Measurements from ENCODE around the gene MRPL14.

MRPL14 gene

DNA sequence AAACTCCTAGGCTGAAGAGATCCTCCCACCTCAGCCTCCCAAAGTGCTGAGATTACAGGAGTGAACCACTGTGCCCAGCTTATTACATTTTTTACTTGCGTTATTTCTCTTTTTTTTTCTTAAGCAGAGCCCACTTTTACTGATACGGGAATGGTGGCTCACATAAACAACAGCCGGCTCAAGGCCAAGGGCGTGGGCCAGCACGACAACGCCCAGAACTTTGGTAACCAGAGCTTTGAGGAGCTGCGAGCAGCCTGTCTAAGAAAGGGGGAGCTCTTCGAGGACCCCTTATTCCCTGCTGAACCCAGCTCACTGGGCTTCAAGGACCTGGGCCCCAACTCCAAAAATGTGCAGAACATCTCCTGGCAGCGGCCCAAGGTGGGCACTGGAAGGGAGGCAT, 41.9 kb upstream of the MRPL14 start:
- no peak overlapping the region for H3K4me3 ChIP-seq (ENCODE audit: control insufficient read depth, low read depth, low read length)
- TF ChIP-seq, protein P1, sequence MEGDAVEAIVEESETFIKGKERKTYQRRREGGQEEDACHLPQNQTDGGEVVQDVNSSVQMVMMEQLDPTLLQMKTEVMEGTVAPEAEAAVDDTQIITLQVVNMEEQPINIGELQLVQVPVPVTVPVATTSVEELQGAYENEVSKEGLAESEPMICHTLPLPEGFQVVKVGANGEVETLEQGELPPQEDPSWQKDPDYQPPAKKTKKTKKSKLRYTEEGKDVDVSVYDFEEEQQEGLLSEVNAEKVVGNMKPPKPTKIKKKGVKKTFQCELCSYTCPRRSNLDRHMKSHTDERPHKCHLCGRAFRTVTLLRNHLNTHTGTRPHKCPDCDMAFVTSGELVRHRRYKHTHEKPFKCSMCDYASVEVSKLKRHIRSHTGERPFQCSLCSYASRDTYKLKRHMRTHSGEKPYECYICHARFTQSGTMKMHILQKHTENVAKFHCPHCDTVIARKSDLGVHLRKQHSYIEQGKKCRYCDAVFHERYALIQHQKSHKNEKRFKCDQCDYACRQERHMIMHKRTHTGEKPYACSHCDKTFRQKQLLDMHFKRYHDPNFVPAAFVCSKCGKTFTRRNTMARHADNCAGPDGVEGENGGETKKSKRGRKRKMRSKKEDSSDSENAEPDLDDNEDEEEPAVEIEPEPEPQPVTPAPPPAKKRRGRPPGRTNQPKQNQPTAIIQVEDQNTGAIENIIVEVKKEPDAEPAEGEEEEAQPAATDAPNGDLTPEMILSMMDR (conservative IDR thresholded peaks at IDR 0.05; ENCODE audit: control insufficient read depth, insufficient read depth, low read depth, low read length): no peak
- DNase-seq (ENCODE audit: low read depth): peak; percentile 17

DNA sequence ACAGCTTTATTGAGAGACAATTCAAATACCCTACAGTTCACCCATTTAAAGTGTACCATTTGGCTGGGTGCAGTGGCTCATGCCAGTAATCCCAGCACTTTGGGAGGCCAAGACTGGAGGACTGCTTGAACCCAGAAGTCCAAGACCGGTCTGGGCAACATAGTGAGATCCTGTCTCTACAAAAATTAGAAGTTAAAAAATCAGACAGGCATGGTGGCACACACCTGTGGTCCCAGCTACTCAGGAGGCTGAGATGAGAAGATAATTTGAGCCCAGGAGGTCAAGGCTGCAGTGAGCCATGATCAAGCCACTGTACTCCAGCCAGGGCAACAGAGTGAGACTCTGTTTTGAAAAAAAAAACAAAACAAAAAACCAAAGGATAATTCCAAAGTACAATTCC, 40.3 kb upstream of the MRPL14 start:
- TF ChIP-seq, protein P1 (conservative IDR thresholded peaks at IDR 0.05; ENCODE audit: control insufficient read depth, insufficient read depth, low read depth, low read length): no peak
- H3K4me3 ChIP-seq (ENCODE audit: control insufficient read depth, low read depth, low read length): no peak overlapping the region
- DNase-seq (ENCODE audit: low read depth): no peak

DNA sequence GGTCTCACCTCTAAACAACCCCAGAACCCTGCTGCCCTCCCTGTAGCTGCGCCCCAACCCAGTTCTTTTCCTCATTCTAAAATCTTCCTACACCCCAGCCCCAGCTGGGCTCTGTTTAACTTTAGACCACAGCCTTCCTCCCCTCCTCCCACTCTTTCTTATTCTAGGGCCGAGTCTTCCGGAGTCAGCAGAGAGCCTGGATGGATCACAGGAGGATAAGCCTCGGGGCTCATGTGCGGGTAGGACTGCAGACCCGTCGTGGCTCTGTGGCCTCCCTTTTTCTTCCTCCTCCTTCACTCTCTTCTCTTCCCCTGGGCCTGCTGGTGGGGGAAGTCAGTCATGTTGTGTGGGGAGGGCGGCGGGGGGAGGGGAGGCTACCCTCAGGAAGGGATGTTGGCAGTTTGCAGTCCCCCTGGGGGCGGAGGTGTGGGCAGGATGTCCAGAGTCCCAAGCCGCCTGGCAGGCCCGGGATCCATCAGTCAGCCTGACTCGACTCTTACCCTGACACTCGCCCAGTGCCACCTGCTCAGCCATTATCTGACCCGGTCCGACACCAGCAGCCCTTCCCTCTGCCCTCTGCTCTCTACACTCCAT, 39.4 kb upstream of the MRPL14 start:
- TF ChIP-seq, protein P1 (conservative IDR thresholded peaks at IDR 0.05; ENCODE audit: control insufficient read depth, insufficient read depth, low read depth, low read length): no peak
- no peak for DNase-seq (ENCODE audit: low read depth)
- no peak overlapping the region for H3K4me3 ChIP-seq (ENCODE audit: control insufficient read depth, low read depth, low read length)

DNA sequence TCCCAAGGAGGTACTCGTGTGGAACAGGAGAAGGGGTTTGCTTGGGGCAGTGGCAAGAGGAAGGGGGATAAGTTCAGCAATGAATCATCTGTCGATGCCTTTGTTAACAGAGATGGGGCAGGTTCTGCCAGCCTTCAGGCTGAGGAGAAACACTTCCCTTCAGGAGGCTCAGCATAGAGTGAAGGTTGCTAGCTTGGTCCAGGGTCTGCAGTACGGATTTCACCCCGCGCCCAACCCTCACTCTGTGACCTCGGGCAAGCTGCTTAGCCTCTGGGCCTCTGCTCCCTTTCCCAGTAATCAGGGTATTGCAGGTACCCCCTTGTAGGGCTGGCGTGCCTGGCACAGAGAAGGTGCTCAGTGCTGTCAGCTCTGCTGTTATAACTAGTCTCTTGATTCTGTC, 38.9 kb upstream of the MRPL14 start:
- TF ChIP-seq, protein P1 (conservative IDR thresholded peaks at IDR 0.05; ENCODE audit: control insufficient read depth, insufficient read depth, low read depth, low read length): no peak
- no peak for DNase-seq (ENCODE audit: low read depth)

DNA sequence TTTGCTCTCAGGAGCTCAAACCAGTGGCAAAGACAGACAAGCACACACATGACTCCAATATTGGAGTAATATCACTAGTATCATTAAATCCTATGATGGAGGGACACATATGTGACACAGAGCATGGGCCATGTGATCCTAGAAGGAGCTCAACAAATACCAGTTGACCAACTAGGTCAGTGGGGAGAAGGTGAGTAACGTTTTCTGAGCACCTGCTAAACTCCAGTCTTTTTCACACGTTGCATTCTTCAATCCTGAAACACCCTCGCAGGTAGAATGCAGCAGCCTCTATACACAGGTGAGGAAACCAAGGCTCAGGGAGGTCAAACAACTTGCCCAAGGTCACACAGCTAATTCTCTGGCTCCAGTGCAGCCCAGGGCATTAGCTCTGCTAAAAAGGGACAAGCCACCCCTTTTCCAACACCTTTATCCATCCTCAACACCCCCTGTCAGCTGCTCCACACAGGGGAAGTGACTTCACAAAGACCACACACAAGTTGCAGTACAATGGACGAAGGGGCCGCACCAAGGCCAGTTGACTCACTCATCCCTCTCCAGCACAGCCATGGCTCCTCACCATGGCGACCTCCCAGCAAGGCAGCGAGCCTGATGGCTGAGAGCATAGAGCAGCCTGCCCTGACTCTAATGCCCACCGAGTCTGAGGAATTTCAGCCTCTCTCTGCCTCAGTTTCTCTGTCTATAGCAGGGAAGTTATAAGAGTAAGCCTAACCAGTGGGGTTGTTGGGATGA, 35.8 kb upstream of the MRPL14 start:
- TF ChIP-seq, protein P1 (conservative IDR thresholded peaks at IDR 0.05; ENCODE audit: control insufficient read depth, insufficient read depth, low read depth, low read length): no peak
- no peak for DNase-seq (ENCODE audit: low read depth)
- H3K4me3 ChIP-seq (ENCODE audit: control insufficient read depth, low read depth, low read length): no peak overlapping the region

More for the DNA sequence above, 38.9 kb upstream of the MRPL14 start:
- H3K4me3 ChIP-seq (ENCODE audit: control insufficient read depth, low read depth, low read length): no peak overlapping the region

DNA sequence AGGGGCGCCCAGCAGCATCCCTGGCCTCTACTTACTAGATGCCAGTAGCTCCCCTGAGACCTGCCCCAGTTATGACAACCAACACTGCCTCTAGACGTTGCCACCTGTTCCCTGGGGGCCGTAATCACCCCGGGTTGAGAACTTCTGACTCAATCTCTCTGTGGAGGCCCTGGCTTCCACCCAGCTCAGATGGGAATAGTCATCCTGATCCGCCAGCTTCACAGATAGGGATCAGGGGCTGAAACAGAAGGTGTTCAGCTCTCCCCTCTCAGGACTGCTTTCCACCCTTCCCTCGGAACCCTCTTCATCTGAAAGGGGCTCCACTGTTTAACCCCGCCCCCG, 34.7 kb upstream of the MRPL14 start:
- H3K4me3 ChIP-seq (ENCODE audit: control insufficient read depth, low read depth, low read length): no peak overlapping the region
- TF ChIP-seq, protein P1 (conservative IDR thresholded peaks at IDR 0.05; ENCODE audit: control insufficient read depth, insufficient read depth, low read depth, low read length): no peak
- DNase-seq (ENCODE audit: low read depth): peak; percentile 66
